ENCODE data around the gene OSMR. TPM values are rescaled to one million over a fixed set of nuclear protein-coding genes. Genes with fewer than 3 reads are reported as not detected.

The OSMR gene
- total and polyA plus RNA-seq, 9 donors: 4.4 to 8.6 (median 6.0) TPM

DNA sequence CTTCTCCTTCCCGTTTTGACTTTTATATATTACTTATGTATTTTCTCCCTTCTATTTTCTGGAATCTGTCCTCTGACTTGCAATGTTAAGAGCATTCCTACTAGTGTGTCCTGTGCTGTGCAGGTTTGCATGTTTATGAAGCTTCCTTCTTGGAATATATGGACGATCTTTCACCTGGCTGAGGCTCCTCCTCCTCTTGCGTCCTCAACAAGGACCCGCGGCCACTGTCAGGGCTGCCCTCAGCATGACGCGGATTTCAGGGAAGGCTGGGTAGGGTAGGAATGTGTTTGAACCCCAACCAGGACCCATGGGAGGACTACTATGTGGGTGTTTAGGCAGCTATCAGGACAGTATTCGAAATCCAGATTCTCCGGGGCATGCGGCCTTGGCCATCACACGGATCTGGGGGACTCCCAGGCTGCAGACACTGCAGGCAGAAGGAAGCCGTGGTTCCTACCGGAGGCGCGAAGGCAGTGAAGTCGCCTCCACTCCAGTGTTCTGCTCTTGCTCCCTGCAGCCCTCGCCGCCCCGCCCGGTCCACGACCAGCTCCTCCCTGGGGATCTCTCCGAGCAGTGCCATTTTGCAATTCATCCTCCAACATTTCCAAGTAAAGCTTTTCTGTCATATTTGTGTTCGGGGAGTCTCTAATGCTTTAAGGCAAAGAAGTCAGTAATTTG lies 37.0 kb upstream of the OSMR start:
- Histone ChIP-seq H3K27ac (ENCODE audit: low read length) (peak overlapping the region; percentile 71), H3K27me3 (ENCODE audit: control insufficient read depth, insufficient read depth, low read length) (no peaks in the 10 kb centered on the region), H3K4me3 (ENCODE audit: low read length) (no peak overlapping the region), H3K9me3 (replicated peaks; ENCODE audit: control insufficient read depth, low read depth, low read length) (no peaks in the 10 kb centered on the region), H3K4me1 (ENCODE audit: control insufficient read depth, insufficient read depth, low read length) (peaks cover 20% of the 10 kb centered on the region), H3K36me3 (ENCODE audit: control insufficient read depth, insufficient read depth, low read length) (no peaks in the 10 kb centered on the region)
- WGBS (ENCODE audit: insufficient coverage): 85% methylated on average over 12 of the region's 23 CpGs
- peak; percentile 15 for DNase-seq

DNA sequence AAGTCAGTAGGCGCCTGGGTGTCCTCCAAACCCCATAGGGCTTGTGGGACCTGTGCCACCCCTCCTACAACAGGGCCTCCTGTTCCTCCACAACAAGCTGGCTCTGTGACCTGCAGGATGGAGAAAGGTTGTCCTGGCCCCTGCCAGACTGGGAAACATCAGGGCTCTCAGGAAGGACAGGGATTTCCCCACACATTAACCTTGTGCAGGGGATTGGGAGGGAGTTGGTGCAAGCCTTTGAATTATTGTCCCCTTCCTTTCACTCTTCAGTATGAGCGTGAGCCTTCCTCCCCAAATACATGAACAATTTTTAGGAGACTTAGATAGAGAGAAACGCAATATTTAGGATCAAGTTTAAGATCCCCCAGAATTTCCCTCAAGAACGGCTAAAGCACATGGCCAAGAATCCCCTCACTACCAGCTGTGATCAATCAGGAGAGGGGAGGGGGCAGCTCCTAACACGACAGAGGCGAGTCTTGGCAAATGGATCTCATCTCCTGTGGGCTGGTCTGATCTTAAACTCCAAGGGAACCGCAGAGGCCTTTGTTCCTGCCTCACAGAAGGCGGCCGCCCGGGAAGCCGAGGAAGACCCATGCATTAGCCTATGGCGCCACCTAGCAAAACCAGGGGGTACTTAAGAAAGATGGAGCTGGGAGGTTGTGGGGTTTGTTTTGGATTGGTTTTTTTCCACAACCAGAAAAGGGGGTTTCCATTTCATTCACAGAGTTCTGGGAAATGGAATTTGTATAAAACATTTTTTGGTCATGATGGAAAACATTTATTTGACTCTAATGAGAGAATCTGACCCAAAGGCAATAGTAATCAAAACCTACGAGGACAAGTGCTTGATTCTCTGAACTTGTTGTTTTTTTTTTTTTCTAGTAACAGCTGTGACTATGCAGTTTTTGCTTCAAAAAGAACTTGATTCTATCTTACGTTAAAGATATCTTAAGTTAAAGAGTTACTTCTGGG lies 36.1 kb upstream of the OSMR start:
- Histone ChIP-seq H3K27me3 (ENCODE audit: control insufficient read depth, insufficient read depth, low read length) (no peaks in the 10 kb centered on the region), H3K36me3 (ENCODE audit: control insufficient read depth, insufficient read depth, low read length) (no peaks in the 10 kb centered on the region), H3K27ac (ENCODE audit: low read length) (peak overlapping the region; percentile 71), H3K4me3 (ENCODE audit: low read length) (no peak overlapping the region), H3K9me3 (replicated peaks; ENCODE audit: control insufficient read depth, low read depth, low read length) (no peaks in the 10 kb centered on the region), H3K4me1 (ENCODE audit: control insufficient read depth, insufficient read depth, low read length) (peaks cover 20% of the 10 kb centered on the region)
- 0% methylated on average over 8 of the region's 14 CpGs for WGBS (ENCODE audit: insufficient coverage)
- DNase-seq: peak; percentile 93

DNA sequence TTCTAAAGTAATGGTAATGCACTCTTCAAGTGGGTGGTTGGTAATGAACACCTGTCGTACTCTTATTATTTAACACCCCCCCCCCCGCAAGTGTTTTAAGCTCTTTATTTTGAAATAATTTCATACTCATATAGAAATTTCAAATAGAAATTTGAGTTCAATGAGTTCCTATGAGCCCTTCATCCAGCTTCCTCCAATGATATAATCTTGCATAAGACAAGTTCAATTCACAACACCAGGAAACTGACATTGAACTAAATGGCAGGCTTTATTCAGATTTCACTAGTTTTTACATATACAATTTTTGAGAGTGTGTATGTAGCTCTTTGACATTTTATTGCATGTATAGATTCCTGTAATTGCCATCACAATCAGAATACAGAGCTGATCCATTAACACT lies 30.9 kb upstream of the OSMR start:
- no peaks in the 10 kb centered on the region for H3K27me3 ChIP-seq (ENCODE audit: control insufficient read depth, insufficient read depth, low read length)
- no peak overlapping the region for H3K27ac ChIP-seq (ENCODE audit: low read length)
- H3K4me3 ChIP-seq (ENCODE audit: low read length): no peak overlapping the region
- peaks cover 3% of the 10 kb centered on the region for H3K4me1 ChIP-seq (ENCODE audit: control insufficient read depth, insufficient read depth, low read length)
- H3K9me3 ChIP-seq (replicated peaks; ENCODE audit: control insufficient read depth, low read depth, low read length): peaks cover 2% of the 10 kb centered on the region
- no CpG with 5 or more reads among the region's 2 CpGs for WGBS (ENCODE audit: insufficient coverage)
- H3K36me3 ChIP-seq (ENCODE audit: control insufficient read depth, insufficient read depth, low read length): no peaks in the 10 kb centered on the region
- no peak for DNase-seq

DNA sequence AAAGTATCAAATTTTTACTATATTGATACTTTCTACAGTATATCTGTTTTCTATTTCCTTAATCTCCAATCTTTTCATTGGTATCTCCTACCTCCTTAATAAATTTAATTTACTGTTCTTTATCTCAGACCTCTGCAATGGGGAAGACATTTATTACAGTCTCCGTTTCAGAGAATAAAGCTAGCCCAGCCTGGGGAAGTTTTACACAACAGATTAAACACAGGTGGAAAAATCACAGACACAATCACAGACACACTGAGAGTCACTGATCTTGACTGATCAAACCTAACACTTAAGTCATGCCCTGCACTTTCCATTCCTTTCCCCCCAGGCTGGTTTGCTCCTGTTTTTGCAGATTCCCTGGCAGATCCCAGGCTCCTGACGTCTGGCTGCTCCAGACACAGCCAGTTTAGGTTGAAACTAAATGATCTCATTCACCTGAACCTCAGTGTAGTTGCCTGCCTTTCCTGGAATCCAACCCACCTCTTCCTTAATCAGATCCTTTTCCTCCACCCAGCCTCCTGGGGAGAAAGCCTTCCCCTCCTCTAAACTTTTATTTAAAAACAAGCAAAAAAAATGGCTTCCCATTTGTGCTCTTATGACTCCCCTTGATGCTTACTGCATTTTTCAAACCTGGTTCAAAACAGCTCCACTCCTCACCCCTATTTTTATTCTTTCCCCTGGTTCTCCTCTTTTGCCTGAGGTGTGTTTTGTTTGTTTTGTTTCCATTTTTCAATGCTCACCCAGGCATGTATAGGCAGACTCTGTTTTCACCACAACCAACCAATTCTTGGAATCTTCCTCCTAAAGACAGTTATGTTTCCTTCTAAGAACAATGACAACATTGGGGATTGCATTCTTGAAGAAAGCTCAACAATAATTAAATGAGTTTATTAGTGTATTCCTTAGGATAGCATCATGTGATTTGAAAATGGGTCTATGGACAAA lies 29.5 kb upstream of the OSMR start:
- 24% methylated on average over 2 of the region's 2 CpGs for WGBS (ENCODE audit: insufficient coverage)
- H3K27ac ChIP-seq (ENCODE audit: low read length): no peak overlapping the region
- H3K4me3 ChIP-seq (ENCODE audit: low read length): no peak overlapping the region
- peaks cover 2% of the 10 kb centered on the region for H3K9me3 ChIP-seq (replicated peaks; ENCODE audit: control insufficient read depth, low read depth, low read length)
- H3K36me3 ChIP-seq (ENCODE audit: control insufficient read depth, insufficient read depth, low read length): no peaks in the 10 kb centered on the region
- DNase-seq: peak; percentile 15
- H3K4me1 ChIP-seq (ENCODE audit: control insufficient read depth, insufficient read depth, low read length): no peaks in the 10 kb centered on the region
- no peaks in the 10 kb centered on the region for H3K27me3 ChIP-seq (ENCODE audit: control insufficient read depth, insufficient read depth, low read length)

DNA sequence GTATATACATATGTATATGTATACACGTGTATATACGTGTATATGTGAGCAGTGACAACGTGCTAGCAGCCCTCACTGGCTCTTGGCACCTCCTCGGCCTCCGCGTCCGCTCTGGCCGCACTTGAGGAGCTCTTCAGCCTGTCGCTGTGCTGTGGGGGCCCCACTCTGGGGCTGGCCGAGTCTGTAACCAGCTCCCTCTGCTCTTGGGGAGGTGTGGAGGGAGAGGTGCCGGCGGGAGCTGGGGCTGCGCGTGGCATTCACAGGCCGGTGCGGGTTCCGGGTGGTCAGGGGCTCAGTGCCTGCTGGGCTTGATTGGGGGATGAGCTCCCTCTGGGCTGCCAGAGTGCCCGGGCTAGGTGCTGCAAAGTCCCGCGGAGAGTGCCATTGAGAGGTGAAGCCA lies 24.1 kb upstream of the OSMR start:
- Histone ChIP-seq H3K27me3 (ENCODE audit: control insufficient read depth, insufficient read depth, low read length) (no peaks in the 10 kb centered on the region), H3K36me3 (ENCODE audit: control insufficient read depth, insufficient read depth, low read length) (no peaks in the 10 kb centered on the region), H3K4me1 (ENCODE audit: control insufficient read depth, insufficient read depth, low read length) (no peaks in the 10 kb centered on the region), H3K9me3 (replicated peaks; ENCODE audit: control insufficient read depth, low read depth, low read length) (peaks cover 2% of the 10 kb centered on the region), H3K4me3 (ENCODE audit: low read length) (no peak overlapping the region), H3K27ac (ENCODE audit: low read length) (no peak overlapping the region)
- 100% methylated on average over 5 of the region's 20 CpGs for WGBS (ENCODE audit: insufficient coverage)
- DNase-seq: no peak

DNA sequence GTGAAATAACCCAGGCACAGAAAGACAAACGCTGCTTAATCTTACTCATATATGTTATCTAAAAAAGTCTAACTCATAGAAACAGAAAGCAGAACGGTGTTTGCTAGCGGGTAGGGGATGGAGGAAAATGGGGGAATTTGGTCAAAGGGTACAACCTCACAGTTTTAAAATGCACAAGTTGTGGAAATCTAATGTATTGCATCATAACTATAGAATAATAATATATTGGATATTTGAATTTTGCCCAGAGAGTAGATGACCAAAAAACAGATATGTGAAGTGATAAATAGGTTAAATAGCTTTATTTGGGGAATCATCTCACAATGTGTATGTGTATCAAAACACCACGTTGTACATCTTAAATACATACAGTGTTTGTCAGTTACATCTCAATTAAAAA lies 22.3 kb upstream of the OSMR start:
- WGBS (ENCODE audit: insufficient coverage): no CpG with 5 or more reads among the region's 4 CpGs
- Histone ChIP-seq H3K36me3 (ENCODE audit: control insufficient read depth, insufficient read depth, low read length) (peaks cover 2% of the 10 kb centered on the region), H3K4me3 (ENCODE audit: low read length) (no peak overlapping the region), H3K9me3 (replicated peaks; ENCODE audit: control insufficient read depth, low read depth, low read length) (peaks cover 2% of the 10 kb centered on the region), H3K27me3 (ENCODE audit: control insufficient read depth, insufficient read depth, low read length) (no peaks in the 10 kb centered on the region), H3K27ac (ENCODE audit: low read length) (no peak overlapping the region), H3K4me1 (ENCODE audit: control insufficient read depth, insufficient read depth, low read length) (no peaks in the 10 kb centered on the region)
- DNase-seq: no peak

DNA sequence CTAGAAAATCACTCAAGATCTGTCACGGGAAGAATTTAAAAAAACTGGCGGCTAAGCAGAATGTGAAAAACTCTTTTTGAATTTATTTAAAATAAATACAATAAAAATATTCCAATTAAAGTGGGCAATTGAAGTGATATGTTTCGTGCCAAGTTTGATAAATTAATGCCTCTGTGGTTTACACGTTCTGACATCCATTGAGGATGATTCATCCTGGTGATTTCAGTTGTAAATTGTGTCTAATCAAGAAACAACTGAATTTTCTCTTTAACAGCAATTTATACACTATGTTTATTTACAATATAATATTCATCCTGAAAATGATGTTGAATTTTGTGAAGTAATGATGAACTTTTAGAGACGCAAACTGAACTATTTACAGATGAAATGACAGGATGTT lies 21.0 kb upstream of the OSMR start:
- no CpG with 5 or more reads among the region's 5 CpGs for WGBS (ENCODE audit: insufficient coverage)
- H3K27ac ChIP-seq (ENCODE audit: low read length): no peak overlapping the region
- no peak for DNase-seq
- peaks cover 2% of the 10 kb centered on the region for H3K36me3 ChIP-seq (ENCODE audit: control insufficient read depth, insufficient read depth, low read length)
- no peaks in the 10 kb centered on the region for H3K27me3 ChIP-seq (ENCODE audit: control insufficient read depth, insufficient read depth, low read length)
- no peak overlapping the region for H3K4me3 ChIP-seq (ENCODE audit: low read length)
- H3K9me3 ChIP-seq (replicated peaks; ENCODE audit: control insufficient read depth, low read depth, low read length): no peaks in the 10 kb centered on the region
- no peaks in the 10 kb centered on the region for H3K4me1 ChIP-seq (ENCODE audit: control insufficient read depth, insufficient read depth, low read length)

DNA sequence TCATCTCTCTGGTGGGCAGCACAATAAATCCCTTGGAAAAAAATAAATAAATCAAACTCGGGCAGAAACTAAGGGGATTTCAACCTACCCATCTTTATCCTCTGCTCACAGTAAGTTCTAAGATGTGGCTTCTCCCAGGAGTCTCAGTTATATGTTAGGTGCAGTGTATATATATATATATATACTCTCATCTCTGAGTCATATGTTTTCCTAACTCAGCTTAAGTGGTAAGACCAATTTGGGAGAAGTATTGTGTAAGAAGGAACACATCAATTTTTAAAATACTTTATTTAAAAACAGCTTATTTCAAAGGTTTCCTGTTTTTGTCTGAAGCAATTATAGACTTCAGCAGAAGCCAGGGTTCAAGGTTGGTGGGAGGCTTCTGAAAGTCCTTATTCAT lies 20.3 kb upstream of the OSMR start:
- no CpG with 5 or more reads among the region's 1 CpG for WGBS (ENCODE audit: insufficient coverage)

DNA sequence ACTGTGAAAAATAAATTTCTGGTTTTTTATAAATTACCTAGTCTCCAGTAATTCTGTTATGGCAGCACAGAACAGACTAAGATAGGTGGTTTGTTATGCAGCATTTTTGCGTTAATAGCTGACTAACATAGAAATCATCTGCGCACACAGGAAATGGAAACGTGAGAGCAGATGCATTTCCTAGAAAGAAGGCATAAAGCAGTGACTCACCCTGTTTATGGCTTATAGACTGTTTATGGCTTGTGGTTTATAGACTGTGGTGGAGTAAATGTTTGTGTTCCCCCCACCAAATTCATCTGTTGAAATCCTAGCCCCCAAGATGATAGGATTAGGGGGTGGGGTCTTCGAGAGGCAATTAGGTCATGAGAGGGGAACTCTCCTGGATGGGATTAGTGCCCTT lies 18.3 kb upstream of the OSMR start:
- H3K27ac ChIP-seq (ENCODE audit: low read length): no peak overlapping the region
- no peaks in the 10 kb centered on the region for H3K4me1 ChIP-seq (ENCODE audit: control insufficient read depth, insufficient read depth, low read length)
- H3K9me3 ChIP-seq (replicated peaks; ENCODE audit: control insufficient read depth, low read depth, low read length): no peaks in the 10 kb centered on the region
- peaks cover 2% of the 10 kb centered on the region for H3K36me3 ChIP-seq (ENCODE audit: control insufficient read depth, insufficient read depth, low read length)
- no peak for DNase-seq
- H3K27me3 ChIP-seq (ENCODE audit: control insufficient read depth, insufficient read depth, low read length): no peaks in the 10 kb centered on the region
- no peak overlapping the region for H3K4me3 ChIP-seq (ENCODE audit: low read length)
- WGBS (ENCODE audit: insufficient coverage): 93% methylated on average over 2 of the region's 4 CpGs

More for the DNA sequence above, 20.3 kb upstream of the OSMR start:
- Histone ChIP-seq H3K27ac (ENCODE audit: low read length) (no peak overlapping the region), H3K4me3 (ENCODE audit: low read length) (no peak overlapping the region), H3K9me3 (replicated peaks; ENCODE audit: control insufficient read depth, low read depth, low read length) (no peaks in the 10 kb centered on the region), H3K4me1 (ENCODE audit: control insufficient read depth, insufficient read depth, low read length) (no peaks in the 10 kb centered on the region), H3K27me3 (ENCODE audit: control insufficient read depth, insufficient read depth, low read length) (no peaks in the 10 kb centered on the region), H3K36me3 (ENCODE audit: control insufficient read depth, insufficient read depth, low read length) (peaks cover 2% of the 10 kb centered on the region)
- DNase-seq: no peak
